DMS153 (cell line): ENCODE results near the gene CEP170B.
"Not testable (repeated sequence)": the region's sequence is repeated elsewhere in the genome, so short reads cannot be mapped to it uniquely, and the experiment has no call there.

Experiments used
- DNase-seq: peaks from one replicate; lab custom pipeline; 2025; lab: John Stamatoyannopoulos, UW

CEP170B gene

DNA sequence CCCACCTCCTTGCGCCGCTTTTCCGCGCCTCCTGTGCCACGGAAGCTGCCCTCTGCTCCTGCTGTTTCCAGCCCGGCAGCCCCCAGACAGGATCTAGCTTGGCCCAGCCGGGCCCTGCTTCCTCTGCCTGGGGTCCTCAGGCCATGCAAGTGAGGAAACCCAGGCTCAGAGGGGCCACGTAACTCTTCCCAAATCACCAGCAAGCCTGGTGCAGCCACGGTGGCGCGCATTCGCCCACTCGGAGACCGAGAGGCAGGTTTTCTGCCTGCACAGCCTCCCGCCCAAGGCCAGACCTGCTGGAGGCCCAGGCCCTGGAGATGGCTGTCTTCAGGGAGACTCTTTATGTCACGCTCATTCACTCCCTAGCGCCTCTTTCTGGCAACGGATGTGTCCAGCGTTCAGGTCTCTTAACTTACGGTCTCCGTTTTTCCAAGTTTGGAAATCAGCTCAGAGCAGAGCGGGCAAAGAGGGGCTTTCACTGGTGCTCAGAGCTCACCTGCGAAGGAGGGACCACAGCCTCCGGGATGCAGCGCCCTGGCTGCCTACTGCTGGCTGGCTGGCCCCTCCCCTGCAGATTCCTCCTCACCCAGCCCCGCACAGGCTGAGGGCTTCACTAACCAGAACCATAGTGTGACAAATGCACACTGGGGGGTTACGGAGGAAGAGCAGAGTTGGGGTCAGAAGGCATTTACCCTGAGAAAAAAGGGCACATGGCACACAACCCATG lies 20.6 kb upstream of the CEP170B start:
- no peak for DNase-seq

DNA sequence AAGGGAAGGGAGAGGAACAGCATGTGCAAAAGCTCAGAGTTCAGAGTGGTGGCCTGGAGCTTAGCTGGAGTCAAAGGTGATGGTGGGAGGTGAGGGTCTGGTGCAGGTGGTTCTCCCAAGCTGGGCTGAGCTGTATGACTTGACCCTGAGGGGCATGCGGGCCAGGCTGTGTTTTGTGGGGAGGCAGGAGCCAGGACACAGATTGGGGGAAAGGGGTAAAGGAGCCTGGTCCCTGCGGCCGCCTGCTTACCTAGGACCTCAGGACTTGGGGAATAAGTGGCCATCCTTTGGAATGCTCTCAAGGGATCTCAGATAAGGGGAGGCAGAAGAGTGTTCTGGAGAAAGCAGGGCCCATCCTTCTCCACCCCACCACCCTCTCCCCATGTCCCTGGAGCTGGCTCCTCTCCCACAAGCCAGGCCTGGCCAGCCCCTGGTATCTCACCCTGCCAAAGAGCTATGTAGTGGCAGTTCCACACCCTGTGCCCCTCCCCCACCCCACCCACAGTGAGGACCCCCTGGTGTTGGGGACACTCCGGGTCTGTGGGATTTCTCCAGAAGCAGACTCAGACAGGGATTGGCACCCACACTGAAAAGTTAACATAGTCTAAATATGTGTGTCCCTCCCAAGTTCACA lies 19.9 kb upstream of the CEP170B start:
- DNase-seq, result no peak

DNA sequence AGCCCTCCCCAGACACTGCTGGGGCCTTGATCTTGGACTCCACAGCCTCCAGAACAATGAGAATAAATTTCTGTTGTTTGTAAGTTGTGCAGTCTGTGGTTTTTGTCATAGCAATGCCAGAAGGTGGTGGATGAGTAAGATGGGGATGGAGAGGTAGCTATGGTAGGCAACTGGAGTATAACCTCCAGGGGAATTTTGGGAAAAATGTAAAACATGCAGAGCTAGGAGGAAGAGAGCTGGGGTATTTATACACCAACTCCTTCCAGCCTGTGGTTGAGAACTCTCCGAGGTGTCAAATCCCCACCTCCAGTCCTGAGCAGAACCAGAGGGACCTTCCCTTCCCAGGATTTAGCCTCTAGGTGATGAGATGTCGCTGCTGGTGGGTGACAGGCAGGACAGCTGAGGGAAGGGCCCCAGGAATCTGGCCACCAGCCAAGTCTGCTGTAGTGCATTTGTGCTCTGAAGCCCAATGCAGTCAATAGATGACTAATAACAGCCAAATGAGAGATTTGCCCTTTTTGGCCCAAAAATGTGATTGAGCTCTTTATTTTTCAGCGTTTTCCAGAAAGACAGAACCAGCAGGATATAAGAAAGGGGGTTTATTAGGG lies 19.1 kb upstream of the CEP170B start:
- DNase-seq, result no peak

DNA sequence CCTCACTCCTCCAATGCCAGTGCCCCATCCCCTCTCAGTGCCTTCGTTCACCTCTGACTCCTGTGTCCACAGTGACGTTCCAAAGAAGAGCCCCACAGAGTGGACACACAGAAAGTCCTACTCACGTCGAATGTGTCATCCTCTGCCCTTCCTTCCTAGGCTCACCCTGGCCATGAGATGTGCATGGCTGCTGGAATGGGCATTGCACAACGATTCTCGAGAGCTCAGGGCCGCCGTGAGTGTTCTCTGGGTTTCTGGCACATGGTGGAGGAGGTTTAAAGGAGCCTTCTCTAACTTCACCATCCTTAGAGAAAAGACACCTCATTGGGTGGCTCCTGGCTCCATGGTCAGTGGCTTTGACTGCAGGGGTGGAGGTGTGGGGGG lies 12.8 kb upstream of the CEP170B start:
- no peak for DNase-seq

DNA sequence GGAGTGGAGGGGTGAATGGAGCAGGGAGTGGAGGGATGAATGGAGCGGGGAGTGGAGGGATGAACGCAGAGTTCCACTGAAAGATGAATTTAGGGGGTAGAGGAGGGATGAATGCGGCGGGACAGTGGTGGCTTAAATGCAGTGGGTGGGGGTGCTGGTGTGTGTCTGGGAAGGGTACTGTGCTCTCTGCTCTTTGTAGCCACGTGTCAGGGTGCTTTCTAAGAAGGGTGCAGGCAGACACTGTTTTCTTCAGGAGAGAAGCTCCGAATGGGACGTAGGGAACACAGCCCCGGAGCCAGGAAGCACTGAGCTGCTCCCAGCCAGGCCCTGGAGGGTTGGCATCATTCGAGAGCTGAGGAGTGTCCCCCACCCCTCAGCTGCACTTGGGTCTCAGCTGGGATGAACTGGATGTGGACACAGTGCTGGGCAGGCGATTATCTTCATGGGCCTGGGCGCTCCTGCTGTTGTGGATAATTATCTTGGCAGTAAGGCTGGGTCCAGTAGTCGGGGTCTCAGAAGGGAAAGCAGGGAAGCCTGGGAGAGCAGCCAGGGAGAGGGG lies 9.5 kb upstream of the CEP170B start:
- no peak for DNase-seq

DNA sequence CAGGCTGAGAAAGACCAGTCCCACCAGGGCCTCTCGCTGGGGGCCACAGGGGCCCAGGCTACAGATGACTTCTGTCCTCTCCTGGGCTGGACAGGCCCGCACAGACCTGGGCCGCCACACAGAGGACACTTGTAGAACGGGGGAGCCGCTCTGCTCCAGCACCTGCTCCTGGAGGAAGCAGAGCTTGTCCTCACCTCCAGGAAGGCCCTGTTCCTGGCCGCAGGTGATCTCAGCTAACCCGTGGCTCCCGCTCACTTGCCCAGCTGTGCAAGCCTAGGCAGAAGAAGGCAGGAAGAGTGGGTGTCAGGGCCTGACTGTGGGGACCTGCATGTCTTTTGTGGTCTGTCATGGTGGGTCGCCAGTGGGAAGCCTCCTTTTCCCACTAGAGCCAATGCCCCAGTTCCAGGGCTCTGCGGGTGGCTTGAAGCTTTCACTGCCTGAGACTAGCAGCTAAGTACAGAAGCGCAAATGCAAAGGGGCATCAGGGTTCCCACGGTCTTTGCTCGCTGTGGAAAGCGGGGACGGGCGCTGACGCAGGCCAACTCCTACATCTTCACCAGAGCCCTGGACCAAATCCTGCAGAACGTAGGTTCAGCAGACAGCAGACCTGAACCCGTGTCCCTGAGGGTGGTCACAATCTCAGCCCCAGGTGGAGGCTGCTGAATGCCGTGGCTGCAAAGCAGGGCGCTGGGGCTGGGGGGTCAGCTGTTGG lies 8.8 kb upstream of the CEP170B start:
- no peak for DNase-seq

DNA sequence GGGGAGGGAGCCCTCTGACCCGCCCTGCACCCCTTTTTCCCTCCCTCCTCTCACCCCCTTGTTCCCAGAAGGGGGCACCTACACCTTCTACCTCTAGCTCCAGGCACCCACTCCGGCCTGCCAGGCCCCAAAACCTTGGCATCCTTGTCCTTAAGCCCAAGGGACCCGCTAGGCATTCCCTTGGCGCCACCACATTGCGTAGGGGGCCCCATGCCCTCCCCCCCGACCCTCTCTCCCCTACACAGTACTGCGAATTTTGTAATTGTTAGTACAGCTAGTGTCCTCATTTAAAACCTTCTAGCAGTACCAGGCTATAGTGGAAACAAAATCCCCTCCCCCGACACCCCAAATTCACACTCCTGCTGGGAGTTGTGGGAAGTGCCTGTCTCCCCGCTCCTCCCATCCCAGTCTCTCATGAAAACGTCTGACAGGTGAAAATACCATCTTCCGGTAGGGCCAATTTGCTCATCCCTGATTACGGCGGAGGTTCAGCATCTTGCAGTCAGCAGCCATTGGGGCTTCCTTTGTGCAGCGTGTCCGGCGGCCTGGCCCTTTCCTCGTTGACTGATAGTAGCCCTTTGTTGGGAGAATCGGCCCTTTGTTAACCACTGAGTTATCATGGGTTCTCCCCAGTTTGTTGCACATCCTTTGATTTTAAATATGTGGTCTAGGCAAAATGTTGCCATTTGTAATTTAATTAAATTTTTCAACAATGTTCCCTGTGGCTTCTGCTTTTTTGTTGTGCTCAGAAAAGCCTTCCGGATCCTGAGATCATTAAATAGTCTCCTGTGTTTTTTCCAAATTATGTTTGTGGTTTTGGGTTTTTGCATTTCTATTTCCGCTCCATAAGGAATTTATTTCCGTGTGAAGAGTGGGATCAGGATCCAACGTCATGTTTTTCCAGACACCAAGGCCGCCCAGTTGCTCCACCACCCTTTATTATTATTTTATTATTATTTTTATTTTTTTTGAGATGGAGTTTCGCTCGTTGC lies 7.9 kb upstream of the CEP170B start:
- DNase-seq, result no peak

DNA sequence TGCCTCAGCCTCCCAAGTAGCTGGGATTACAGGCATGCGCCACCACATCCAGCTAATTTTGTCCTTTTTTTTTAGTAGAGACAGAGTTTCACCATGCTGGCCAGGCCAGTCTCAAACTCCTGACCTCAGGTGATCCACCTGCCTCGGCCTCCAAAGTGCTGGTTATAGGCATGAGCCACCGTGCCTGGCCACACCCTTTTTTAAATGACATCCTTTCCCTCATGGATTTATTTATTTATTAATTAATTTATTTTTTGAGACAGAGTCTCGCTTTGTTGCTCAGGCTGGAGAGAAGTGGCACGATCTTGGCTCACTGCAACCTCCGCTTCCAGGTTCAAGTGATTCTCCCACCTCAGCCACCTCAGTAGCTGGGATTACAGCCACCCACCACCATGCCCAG lies 7.1 kb upstream of the CEP170B start:
- DNase-seq, result not testable (repeated sequence)

DNA sequence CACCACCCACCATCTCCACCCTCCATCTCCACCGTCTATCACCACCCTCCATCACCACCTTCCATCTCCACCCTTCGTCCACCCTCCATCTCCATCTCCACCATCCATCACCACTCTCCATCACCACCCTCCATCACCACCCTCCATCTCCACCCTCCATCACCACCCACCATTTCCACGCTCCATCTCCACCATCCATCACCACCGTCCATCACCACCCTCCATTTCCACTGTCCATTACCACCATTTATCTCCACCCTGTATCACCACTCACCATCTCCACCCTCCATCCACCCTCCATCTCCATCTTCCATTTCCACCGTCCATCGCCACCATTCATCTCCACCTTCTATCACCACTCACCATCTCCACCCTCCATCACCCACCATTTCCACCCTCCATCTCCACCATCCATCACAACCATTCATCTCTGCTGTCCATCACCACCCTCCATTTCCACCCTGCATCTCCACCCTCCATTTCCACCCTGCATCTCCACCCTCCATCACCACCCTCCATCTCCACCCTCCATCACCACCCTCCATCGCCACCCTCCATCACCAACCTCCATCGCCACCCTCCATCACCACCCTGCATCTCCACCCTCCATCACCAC lies 6.1 kb upstream of the CEP170B start:
- DNase-seq, result no peak

DNA sequence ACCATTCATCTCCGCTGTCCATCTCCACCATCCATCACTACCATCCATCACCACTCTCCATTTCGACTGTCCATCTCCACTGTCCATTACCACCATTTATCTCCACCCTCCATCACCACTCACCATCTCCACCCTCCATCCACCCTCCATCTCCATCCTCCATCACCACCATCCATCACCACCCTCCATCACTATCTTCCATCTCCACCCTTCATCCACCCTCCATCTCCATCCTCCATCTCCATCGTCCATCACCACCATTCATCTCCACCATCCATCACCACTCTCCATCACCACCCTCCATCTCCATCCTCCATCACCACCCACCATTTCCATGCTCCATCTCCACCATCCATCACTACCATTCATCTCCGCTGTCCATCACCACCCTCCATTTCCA lies 5.2 kb upstream of the CEP170B start:
- DNase-seq, result no peak

DNA sequence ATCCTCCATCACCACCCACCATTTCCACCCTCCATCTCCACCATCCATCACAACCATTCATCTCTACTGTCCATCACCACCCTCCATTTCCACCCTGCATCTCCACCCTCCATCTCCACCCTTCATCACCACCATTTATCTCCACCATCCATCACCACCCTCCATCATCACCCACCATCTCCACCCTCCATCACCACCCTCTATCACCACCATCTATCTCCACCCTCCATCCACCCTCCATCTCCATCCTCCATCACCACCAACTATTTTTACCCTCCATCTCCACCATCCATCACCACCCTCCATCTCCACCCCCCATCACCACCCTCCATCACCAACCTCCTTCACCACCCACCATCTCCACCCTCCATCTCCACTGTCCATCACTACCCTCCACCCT lies 4.7 kb upstream of the CEP170B start:
- DNase-seq, result no peak

DNA sequence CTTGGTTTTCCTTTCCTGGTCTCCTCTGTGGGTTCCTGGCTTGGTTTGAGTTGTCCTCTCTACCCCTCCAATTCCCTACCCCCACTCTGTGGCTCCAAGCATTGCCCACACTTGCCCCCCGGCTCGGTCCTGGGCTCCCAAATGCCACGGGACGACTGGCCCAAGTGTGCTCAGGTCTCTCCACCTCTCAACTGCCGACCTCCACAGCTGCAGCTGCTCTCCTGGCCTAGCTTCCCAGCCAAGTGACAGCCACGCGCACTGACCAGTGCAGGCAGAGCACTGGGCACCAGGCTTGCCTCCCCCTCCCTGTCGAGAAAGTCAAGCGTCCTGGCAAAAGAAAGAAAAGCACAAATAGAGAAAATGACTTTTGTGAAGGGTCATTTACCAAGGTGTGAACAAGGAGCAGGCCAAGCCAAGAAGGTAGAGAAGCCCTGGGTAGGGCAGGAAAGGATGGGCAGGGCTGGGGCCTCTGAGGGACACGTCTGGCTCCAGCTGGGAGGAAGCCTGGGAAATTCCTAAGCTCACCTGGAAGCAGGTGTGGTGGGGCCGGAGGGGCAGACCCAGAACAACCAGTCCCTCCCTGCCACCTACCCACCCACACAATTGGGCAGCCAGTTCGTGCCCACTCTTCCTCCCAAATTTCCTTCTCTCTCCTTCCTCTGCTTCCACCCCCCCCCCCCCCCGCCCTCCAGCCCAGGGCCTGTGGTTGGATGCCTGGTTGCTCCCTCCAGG lies 1.8 kb upstream of the CEP170B start:
- DNase-seq, result no peak

DNA sequence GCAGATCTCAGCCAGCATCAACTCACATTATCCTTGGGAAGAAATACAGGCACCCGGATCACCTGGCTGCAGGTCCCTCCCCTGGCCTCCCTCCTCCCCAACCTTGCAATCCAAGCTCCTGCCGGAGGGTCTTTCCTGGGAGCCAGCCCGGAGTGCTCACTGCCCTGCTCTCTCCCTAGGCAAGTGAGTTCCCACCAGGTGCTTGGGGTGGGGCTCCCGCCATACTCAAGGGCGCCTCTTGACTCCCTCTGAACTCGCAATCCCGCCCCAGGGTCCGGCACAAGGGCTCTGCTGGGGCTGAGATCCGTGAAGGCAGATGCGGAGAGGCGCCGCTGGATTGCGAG lies 1.2 kb upstream of the CEP170B start:
- no peak for DNase-seq

DNA sequence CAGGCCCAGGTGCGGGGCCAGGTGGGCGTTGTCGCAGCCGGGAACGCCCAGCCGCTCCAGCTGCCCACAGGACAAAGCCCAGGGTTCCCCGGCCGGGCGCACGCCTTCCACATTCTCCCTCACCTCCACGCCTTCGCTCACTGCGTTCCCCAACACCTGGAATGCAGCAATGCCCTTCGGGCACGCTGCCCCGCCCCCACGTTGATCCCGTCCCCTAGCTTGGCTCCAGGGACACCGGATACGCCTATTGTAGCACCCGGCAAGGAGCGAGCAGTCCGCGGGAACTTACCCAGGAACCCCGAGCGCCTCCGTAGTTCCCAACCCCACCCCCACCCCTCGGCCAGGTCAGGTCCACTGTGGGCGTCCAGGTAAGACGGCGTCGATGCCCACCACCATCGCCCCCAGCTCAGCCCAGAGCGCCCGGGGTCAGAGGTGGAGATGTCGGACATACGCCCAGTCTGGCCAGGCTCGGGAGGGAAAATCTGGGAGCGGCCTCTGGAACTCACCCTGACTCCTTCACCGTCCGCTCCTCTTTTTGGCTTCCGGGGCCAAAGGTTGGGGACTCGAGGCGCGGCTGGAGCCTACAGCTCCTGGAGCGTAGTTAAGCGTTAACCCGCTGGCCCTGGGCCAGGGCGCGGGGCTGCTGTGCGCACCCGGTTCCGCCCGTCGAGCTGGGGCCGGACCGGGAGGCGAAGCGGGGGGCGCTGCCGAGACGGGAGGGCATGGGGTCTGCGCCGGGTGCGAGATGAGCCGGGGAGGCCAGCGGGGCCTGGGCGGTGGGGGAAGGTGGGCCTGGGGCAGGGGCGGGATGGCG lies 594 bp upstream of the CEP170B start:
- no peak for DNase-seq

DNA sequence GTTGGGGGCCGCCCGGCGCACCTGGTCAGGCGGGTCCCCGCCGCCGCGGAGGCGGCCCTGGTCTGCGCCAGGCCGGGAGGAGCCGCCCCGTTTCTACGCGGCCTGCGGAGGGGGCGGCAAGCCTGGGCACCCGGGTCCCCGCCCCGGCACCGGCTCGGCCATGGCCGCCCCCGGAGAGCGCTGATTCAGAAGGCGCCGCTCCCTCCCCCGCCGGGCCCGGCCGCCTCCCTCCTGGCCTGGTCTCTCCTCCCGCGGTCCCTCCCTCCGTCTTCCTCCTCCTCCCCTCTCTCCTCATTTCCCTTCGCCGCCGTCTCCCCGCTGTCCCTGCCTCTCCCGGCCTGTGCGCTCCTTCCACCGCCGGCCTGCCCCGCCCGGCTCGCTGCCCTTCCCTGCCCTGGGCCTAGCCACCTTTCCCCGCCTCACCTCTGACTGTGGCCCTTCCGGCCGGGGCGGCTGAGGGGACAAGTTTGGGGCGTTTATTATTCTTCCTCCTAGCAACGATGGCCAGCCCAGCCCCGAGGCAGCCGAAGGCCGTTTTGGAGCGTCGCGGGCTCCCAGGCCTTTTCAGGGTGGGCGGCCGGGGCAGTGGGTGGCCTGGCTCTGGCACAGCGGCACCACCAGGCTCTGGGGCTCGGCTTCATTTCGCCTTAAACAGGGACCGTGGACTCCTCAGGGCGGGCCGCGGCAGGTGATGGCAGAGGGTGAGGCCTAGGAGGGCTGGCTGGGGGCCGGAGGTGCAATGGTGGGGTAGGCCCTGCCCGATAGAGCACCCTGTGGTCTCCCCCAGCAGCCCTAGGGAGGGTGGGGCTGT lies 768 bp downstream of the CEP170B start:
- no peak for DNase-seq

DNA sequence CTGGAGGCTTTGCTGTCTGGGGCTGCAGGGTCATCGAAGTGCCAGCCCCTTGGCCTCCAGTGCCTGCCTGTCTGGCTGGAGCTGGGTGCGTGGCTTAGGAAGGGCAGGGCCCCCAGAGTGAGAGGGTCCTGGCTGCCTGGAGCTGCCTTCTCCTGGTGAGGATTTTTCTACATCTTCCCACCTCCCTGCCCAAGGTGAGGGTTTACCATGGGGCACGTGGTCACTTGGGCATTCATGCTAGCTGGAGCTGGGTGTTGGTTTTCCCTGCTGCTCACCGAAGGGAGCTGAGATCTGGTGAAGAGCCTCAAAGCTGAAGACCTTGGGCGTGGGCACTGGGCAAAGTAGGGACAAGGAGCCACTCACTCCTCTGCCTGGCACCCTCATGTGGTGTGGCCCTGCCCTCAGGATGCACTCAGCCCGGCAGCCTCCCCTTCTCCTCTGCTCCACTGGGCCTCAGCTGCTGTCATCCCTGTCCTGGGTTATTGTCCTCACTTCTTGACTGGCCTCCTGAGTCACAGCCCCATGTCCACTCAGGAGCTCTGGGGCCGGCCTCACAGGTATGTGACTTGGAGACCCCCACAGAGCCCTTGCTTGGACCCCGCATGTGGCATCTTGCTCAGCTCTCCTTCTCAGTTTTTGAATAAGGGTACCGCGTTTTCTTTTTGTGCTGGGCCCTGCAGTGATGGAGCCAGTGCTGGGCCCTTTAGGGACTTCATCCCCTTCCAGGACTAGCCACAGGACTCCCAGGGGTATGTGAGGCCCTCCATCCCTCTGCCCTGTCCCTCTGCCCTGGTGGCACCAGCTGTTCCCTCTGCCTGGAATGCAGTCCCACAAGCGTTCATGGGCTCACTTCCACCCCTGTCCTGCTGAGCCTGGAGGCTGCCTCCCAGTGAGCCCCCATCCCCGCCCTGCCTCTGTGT lies 1.6 kb downstream of the CEP170B start:
- no peak for DNase-seq

DNA sequence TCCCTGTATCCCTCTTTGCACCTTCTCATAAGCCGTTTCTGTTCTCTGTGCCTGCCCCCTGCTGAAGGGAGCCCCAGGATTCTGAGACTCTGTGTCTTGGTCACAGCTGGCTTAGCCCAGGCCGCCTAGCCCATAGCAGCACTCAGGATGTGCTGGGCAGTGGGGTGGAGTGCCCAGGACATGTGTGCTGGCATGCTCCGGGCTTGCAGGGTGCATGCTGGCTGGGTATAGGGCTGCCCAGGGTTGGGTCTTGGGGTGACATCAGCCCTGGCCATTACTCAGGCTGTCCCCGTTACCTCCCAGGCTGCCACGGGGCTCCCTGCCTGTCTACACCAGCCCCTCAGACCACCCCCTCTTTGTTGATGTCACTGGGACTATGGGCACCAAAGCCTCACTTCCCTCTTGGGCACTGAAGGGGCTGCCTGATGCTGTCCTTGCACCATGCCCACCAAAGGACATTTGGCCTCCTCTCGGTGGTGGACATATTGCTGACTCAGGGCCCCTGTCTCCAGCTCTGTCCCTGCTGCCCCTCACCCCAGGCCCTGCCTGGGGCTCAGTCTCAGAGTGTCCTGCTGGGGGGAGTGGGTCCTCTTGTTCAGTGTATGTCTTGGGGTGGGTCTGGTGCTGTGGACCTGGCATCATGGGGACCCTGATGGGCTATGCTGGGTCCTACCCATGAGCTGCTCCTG lies 2.4 kb downstream of the CEP170B start:
- no peak for DNase-seq
